Measurements from ENCODE around the gene HEXD.
A peak's percentile ranks its signal among the peaks of the same experiment; 100 is the strongest.
"Not testable (repeated sequence)": the region's sequence is repeated elsewhere in the genome, so short reads cannot be mapped to it uniquely, and the experiment has no call there.

The HEXD gene

GRCh38 chr17:82446649-82447048, 28.5 kb downstream of the HEXD start:
- DNase-seq (ENCODE audit: low spot score): no peak
- TF ChIP-seq, protein P1, sequence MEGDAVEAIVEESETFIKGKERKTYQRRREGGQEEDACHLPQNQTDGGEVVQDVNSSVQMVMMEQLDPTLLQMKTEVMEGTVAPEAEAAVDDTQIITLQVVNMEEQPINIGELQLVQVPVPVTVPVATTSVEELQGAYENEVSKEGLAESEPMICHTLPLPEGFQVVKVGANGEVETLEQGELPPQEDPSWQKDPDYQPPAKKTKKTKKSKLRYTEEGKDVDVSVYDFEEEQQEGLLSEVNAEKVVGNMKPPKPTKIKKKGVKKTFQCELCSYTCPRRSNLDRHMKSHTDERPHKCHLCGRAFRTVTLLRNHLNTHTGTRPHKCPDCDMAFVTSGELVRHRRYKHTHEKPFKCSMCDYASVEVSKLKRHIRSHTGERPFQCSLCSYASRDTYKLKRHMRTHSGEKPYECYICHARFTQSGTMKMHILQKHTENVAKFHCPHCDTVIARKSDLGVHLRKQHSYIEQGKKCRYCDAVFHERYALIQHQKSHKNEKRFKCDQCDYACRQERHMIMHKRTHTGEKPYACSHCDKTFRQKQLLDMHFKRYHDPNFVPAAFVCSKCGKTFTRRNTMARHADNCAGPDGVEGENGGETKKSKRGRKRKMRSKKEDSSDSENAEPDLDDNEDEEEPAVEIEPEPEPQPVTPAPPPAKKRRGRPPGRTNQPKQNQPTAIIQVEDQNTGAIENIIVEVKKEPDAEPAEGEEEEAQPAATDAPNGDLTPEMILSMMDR (IDR thresholded peaks at IDR 0.05; ENCODE audit: extremely low read depth, missing control alignments): no peak

- TF ChIP-seq, protein P1 (IDR thresholded peaks at IDR 0.05; ENCODE audit: extremely low read depth, missing control alignments): no peak
- no peak for DNase-seq (ENCODE audit: low spot score)
Measured at GRCh38 chr17:82447876-82448275, 29.7 kb downstream of the HEXD start.

- peak; percentile 84 for DNase-seq (ENCODE audit: low spot score)
- TF ChIP-seq, protein P1 (IDR thresholded peaks at IDR 0.05; ENCODE audit: extremely low read depth, missing control alignments): no peak
Measured at GRCh38 chr17:82449131-82449882, 31.2 kb downstream of the HEXD start.

- TF ChIP-seq, protein P1 (IDR thresholded peaks at IDR 0.05; ENCODE audit: extremely low read depth, missing control alignments): no peak
- DNase-seq (ENCODE audit: low spot score): peak; percentile 40
Measured at GRCh38 chr17:82449883-82450356, 31.8 kb downstream of the HEXD start.

DNA sequence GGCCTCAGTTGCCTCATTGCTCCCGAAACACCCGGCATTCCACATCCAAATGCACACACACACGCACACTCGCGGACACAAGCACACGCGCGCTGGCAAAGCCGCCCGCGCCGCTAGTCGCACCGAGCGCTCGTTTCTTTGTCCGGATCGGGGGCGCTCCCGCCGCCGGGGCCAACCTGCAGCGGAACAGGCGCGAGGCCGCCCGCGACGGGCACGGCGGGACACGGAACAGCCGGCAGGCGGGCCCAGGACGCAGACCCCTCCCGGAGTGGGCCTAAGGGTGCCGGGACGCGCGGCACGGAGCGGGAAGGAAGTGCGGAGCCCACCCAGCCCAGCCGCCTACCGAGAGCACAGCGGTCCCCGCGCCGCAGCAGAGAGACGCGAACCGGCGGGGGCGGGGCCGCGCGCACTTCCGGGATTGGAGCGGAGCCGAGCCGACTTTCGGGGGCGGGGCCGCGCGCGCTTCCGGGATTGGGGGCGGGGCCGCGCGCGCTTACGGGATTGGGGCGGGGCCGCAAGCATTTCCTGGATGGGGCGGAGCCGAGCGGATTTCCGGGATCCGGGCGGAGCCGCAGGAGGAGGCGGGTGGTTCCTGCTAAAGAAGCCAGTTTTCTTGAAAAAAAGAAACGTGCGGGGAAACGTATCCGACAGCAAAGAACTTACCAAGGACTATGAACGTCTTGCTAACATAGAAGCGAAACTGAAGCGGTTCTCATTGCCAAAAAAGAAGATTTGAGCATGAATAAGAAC, 32.4 kb downstream of the HEXD start, which contains the start of gene CYBC1:
CYBC1 (minus strand) TSS at position 396 of the 750 bp plus-strand sequence. CDS start 1,498 bp downstream, outside the sequence.
- TF ChIP-seq, protein P1 (IDR thresholded peaks at IDR 0.05; ENCODE audit: extremely low read depth, missing control alignments): no peak
- peak; percentile 96 for DNase-seq (ENCODE audit: low spot score)

DNA sequence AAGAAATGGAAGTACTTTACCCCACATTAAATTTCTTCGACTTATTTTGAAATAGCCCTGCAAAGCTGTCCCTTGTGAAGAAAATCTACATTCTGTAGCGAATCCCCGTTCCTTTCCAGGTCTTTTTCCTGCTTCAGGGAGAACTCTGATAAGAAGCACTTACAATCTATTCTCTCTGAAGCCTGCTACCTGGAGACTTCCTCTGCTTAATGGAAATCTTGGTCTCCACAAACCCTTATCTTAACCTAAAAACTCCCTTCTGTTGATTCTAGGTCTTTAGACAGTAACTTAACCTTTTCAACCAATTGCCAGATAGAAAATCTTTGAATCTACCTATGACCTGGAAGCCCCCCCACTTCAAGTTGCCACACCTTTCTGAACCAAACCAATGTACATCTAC, 34.0 kb downstream of the HEXD start:
- TF ChIP-seq, protein P1 (IDR thresholded peaks at IDR 0.05; ENCODE audit: extremely low read depth, missing control alignments): no peak
- no peak for DNase-seq (ENCODE audit: low spot score)

- not testable (repeated sequence) for DNase-seq (ENCODE audit: low spot score)
Measured at GRCh38 chr17:82453151-82453550, 35.0 kb downstream of the HEXD start.

GRCh38 chr17:82453706-82454105, 35.6 kb downstream of the HEXD start:
- not testable (repeated sequence) for DNase-seq (ENCODE audit: low spot score)
